Measurements from ENCODE around the gene UMODL1.

Gene UMODL1

GRCh38 chr21:42187976-42188653 is 117.0 kb downstream of the UMODL1 start:
- no peaks in the 10 kb centered on the region for H3K4me1 ChIP-seq (ENCODE audit: control insufficient read depth, insufficient read depth, low read depth, low read length)
- no peak overlapping the region for H2BK5ac ChIP-seq (ENCODE audit: low read depth, low read length, poor library complexity, severe bottlenecking)
- H2BK12ac ChIP-seq (ENCODE audit: low read length in 2 of 2), result no peak overlapping the region
- no peak overlapping the region for H4K91ac ChIP-seq (ENCODE audit: low read length)
- H2AFZ ChIP-seq (ENCODE audit: low read depth, low read length), result no peak overlapping the region
- no peak overlapping the region for H3K4me2 ChIP-seq (ENCODE audit: low read length, poor library complexity, severe bottlenecking)
- no peak overlapping the region for H3K27ac ChIP-seq (ENCODE audit: low read length, poor library complexity, severe bottlenecking)
- no peak overlapping the region for H2AK5ac ChIP-seq (ENCODE audit: low read length, severe bottlenecking)
- no peak for DNase-seq
- no peaks in the 10 kb centered on the region for H3K79me1 ChIP-seq (replicated peaks; ENCODE audit: low read length, poor library complexity, severe bottlenecking)
- H3K36me3 ChIP-seq (ENCODE audit: control insufficient read depth in 1 of 2, insufficient read depth in 2 of 2, low read depth in 1 of 2, low read length in 2 of 2), result no peaks in the 10 kb centered on the region
- H3K9ac ChIP-seq (ENCODE audit: low read length), result peak overlapping the region; percentile 19
- H3K18ac ChIP-seq (ENCODE audit: low read depth in 1 of 2, low read length in 2 of 2), result no peak overlapping the region
- 83% methylated on average over 8 of the region's 8 CpGs for WGBS
- no peak overlapping the region for H4K8ac ChIP-seq (ENCODE audit: low read length)
- H3K9me3 ChIP-seq (ENCODE audit: control insufficient read depth, low read length), result no peaks in the 10 kb centered on the region
- no peak overlapping the region for H3K23ac ChIP-seq (ENCODE audit: low read length in 2 of 2)
- no peak overlapping the region for H3K4me3 ChIP-seq (ENCODE audit: insufficient read depth in 1 of 2, low read depth in 1 of 2, low read length in 2 of 2)
- H2BK120ac ChIP-seq (ENCODE audit: low read depth, low read length), result no peak overlapping the region
- H3K27me3 ChIP-seq (ENCODE audit: control insufficient read depth in 1 of 2, insufficient read depth in 1 of 2, low read length in 2 of 2), result peaks cover 20 to 32% of the 10 kb centered on the region in 2 experiments
- no peak overlapping the region for H3K4ac ChIP-seq (ENCODE audit: low read depth in 1 of 2, low read length in 2 of 2)
- H2BK15ac ChIP-seq (ENCODE audit: low read depth, poor library complexity, severe bottlenecking), result no peak overlapping the region
- H3K14ac ChIP-seq (ENCODE audit: low read length in 2 of 2), result no peak overlapping the region

- Histone ChIP-seq H3K18ac (ENCODE audit: low read depth in 1 of 2, low read length in 2 of 2) (no peak overlapping the region), H3K36me3 (ENCODE audit: control insufficient read depth in 1 of 2, insufficient read depth in 2 of 2, low read depth in 1 of 2, low read length in 2 of 2) (no peaks in the 10 kb centered on the region), H3K79me1 (replicated peaks; ENCODE audit: low read length, poor library complexity, severe bottlenecking) (no peaks in the 10 kb centered on the region), H3K27ac (ENCODE audit: low read length, poor library complexity, severe bottlenecking) (no peak overlapping the region), H3K4ac (ENCODE audit: low read depth in 1 of 2, low read length in 2 of 2) (no peak overlapping the region), H3K14ac (ENCODE audit: low read length in 2 of 2) (no peak overlapping the region), H2AFZ (ENCODE audit: low read depth, low read length) (no peak overlapping the region), H2AK5ac (ENCODE audit: low read length, severe bottlenecking) (no peak overlapping the region), H3K4me2 (ENCODE audit: low read length, poor library complexity, severe bottlenecking) (no peak overlapping the region), H3K4me1 (ENCODE audit: control insufficient read depth, insufficient read depth, low read depth, low read length) (no peaks in the 10 kb centered on the region), H3K27me3 (ENCODE audit: control insufficient read depth in 1 of 2, insufficient read depth in 1 of 2, low read length in 2 of 2) (peaks cover 21 to 38% of the 10 kb centered on the region in 2 experiments), H3K9me3 (ENCODE audit: control insufficient read depth, low read length) (no peaks in the 10 kb centered on the region), H3K23ac (ENCODE audit: low read length in 2 of 2) (no peak overlapping the region), H4K91ac (ENCODE audit: low read length) (no peak overlapping the region), H2BK12ac (ENCODE audit: low read length in 2 of 2) (no peak overlapping the region), H2BK120ac (ENCODE audit: low read depth, low read length) (no peak overlapping the region), H4K8ac (ENCODE audit: low read length) (no peak overlapping the region), H3K9ac (ENCODE audit: low read length) (no peak overlapping the region), H2BK5ac (ENCODE audit: low read depth, low read length, poor library complexity, severe bottlenecking) (no peak overlapping the region), H3K4me3 (ENCODE audit: insufficient read depth in 1 of 2, low read depth in 1 of 2, low read length in 2 of 2) (no peak overlapping the region), H2BK15ac (ENCODE audit: low read depth, poor library complexity, severe bottlenecking) (no peak overlapping the region)
- DNase-seq, result no peak
- 83% methylated on average over 4 of the region's 4 CpGs for WGBS
Measured at GRCh38 chr21:42188663-42189062, 117.5 kb downstream of the UMODL1 start.

GRCh38 chr21:42189431-42189830 is 118.3 kb downstream of the UMODL1 start:
- Histone ChIP-seq H3K79me1 (replicated peaks; ENCODE audit: low read length, poor library complexity, severe bottlenecking) (no peaks in the 10 kb centered on the region), H2BK15ac (ENCODE audit: low read depth, poor library complexity, severe bottlenecking) (no peak overlapping the region), H3K36me3 (ENCODE audit: control insufficient read depth in 1 of 2, insufficient read depth in 2 of 2, low read depth in 1 of 2, low read length in 2 of 2) (no peaks in the 10 kb centered on the region), H3K14ac (ENCODE audit: low read length in 2 of 2) (no peak overlapping the region), H3K27me3 (ENCODE audit: control insufficient read depth in 1 of 2, insufficient read depth in 1 of 2, low read length in 2 of 2) (peaks cover 21 to 42% of the 10 kb centered on the region in 2 experiments), H4K91ac (ENCODE audit: low read length) (no peak overlapping the region), H3K4me1 (ENCODE audit: control insufficient read depth, insufficient read depth, low read depth, low read length) (no peaks in the 10 kb centered on the region), H2BK5ac (ENCODE audit: low read depth, low read length, poor library complexity, severe bottlenecking) (no peak overlapping the region), H3K27ac (ENCODE audit: low read length, poor library complexity, severe bottlenecking) (no peak overlapping the region), H3K9me3 (ENCODE audit: control insufficient read depth, low read length) (no peaks in the 10 kb centered on the region), H3K9ac (ENCODE audit: low read length) (no peak overlapping the region), H3K23ac (ENCODE audit: low read length in 2 of 2) (no peak overlapping the region), H2BK12ac (ENCODE audit: low read length in 2 of 2) (no peak overlapping the region), H2AK5ac (ENCODE audit: low read length, severe bottlenecking) (no peak overlapping the region), H4K8ac (ENCODE audit: low read length) (no peak overlapping the region), H3K4me3 (ENCODE audit: insufficient read depth in 1 of 2, low read depth in 1 of 2, low read length in 2 of 2) (no peak overlapping the region), H3K4ac (ENCODE audit: low read depth in 1 of 2, low read length in 2 of 2) (no peak overlapping the region), H2BK120ac (ENCODE audit: low read depth, low read length) (no peak overlapping the region), H3K4me2 (ENCODE audit: low read length, poor library complexity, severe bottlenecking) (no peak overlapping the region), H2AFZ (ENCODE audit: low read depth, low read length) (no peak overlapping the region), H3K18ac (ENCODE audit: low read depth in 1 of 2, low read length in 2 of 2) (no peak overlapping the region)
- 100% methylated on average over 1 of the region's 1 CpG for WGBS
- no peak for DNase-seq

- H3K4me1 ChIP-seq (ENCODE audit: control insufficient read depth, insufficient read depth, low read depth, low read length), result no peaks in the 10 kb centered on the region
- no peak overlapping the region for H3K9ac ChIP-seq (ENCODE audit: low read length)
- no peak overlapping the region for H3K14ac ChIP-seq (ENCODE audit: low read length in 2 of 2)
- H3K4me2 ChIP-seq (ENCODE audit: low read length, poor library complexity, severe bottlenecking), result no peak overlapping the region
- no peak overlapping the region for H2AFZ ChIP-seq (ENCODE audit: low read depth, low read length)
- no peak overlapping the region for H2BK5ac ChIP-seq (ENCODE audit: low read depth, low read length, poor library complexity, severe bottlenecking)
- no peak overlapping the region for H3K23ac ChIP-seq (ENCODE audit: low read length in 2 of 2)
- no peak for DNase-seq
- H2BK12ac ChIP-seq (ENCODE audit: low read length in 2 of 2), result no peak overlapping the region
- H3K79me1 ChIP-seq (replicated peaks; ENCODE audit: low read length, poor library complexity, severe bottlenecking), result no peaks in the 10 kb centered on the region
- no peak overlapping the region for H3K4me3 ChIP-seq (ENCODE audit: insufficient read depth in 1 of 2, low read depth in 1 of 2, low read length in 2 of 2)
- H4K8ac ChIP-seq (ENCODE audit: low read length), result no peak overlapping the region
- H3K9me3 ChIP-seq (ENCODE audit: control insufficient read depth, low read length), result no peaks in the 10 kb centered on the region
- no peak overlapping the region for H2BK120ac ChIP-seq (ENCODE audit: low read depth, low read length)
- H4K91ac ChIP-seq (ENCODE audit: low read length), result no peak overlapping the region
- H3K4ac ChIP-seq (ENCODE audit: low read depth in 1 of 2, low read length in 2 of 2), result no peak overlapping the region
- no peaks in the 10 kb centered on the region for H3K36me3 ChIP-seq (ENCODE audit: control insufficient read depth in 1 of 2, insufficient read depth in 2 of 2, low read depth in 1 of 2, low read length in 2 of 2)
- H2AK5ac ChIP-seq (ENCODE audit: low read length, severe bottlenecking), result no peak overlapping the region
- H3K27ac ChIP-seq (ENCODE audit: low read length, poor library complexity, severe bottlenecking), result no peak overlapping the region
- WGBS, result 85% methylated on average over 11 of the region's 11 CpGs
- H2BK15ac ChIP-seq (ENCODE audit: low read depth, poor library complexity, severe bottlenecking), result no peak overlapping the region
- H3K18ac ChIP-seq (ENCODE audit: low read depth in 1 of 2, low read length in 2 of 2), result no peak overlapping the region
- peaks cover 24 to 48% of the 10 kb centered on the region in 2 experiments for H3K27me3 ChIP-seq (ENCODE audit: control insufficient read depth in 1 of 2, insufficient read depth in 1 of 2, low read length in 2 of 2)
Measured at GRCh38 chr21:42189860-42190485, 118.9 kb downstream of the UMODL1 start.

Measured in mesenchymal stem cell (in vitro differentiated cells and primary cell).